Stimulated activated CD4-positive, alpha-beta T cell treated with anti-CD3 and anti-CD28 coated beads, TNF-alpha, amount 100 ng/mL, for 4 hours (primary cell): Measurements from ENCODE around the gene GFOD1.

ENCODE experiments used
- DNase-seq, 3 experiments: peaks; one replicate each; pipeline ENCODE4 v3.0.0-alpha.2; 2020; ENCODE audit warnings: low read depth in 3 of 3

The GFOD1 gene

GRCh38 chr6:13378669-13379590 lies 108.5 kb downstream of the GFOD1 start:
- no peak for DNase-seq

- no peak for DNase-seq
Measured at GRCh38 chr6:13377054-13377758, 110.2 kb downstream of the GFOD1 start.

GRCh38 chr6:13375360-13375878 lies 112.0 kb downstream of the GFOD1 start:
- DNase-seq = peak in 1 of 3 experiments; percentile 10

DNA sequence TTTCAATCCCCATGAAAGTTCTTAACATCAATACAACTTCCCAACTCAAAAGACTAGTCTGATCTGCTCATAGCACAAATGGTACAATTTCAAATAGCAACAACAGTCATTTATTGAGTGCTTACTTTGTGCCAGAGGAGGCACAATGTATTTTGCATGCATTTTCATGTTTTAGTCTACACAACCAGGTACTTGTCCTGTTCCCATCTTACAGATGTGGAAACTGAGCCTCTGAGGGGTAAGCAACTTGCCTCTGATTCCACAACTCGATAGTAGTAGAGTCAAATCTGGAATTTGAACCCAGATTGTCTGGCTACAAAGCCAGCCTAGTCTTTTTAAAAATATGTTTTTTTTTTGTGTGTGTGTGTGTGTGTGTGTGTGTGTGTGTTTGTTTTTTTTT lies 113.5 kb downstream of the GFOD1 start:
- no peak for DNase-seq

DNA sequence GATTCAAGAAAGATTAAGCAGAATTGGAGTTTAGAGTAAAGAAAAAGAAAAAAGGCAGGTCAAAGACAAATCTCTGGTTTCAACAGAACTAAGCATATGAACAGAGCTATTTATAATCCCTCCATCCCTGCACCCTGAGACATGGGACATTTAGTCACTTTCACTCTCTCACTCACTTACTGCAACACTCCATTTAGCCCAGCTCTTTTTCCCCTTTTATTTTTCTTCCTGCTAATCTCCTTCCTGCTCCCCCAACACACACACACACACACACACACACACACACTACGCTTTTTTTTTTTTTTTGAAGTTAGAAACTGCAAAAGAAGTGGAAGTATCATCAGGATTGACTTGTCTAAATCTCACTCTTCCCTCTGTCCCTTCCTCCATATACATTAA lies 113.9 kb downstream of the GFOD1 start:
- no peak for DNase-seq

DNA sequence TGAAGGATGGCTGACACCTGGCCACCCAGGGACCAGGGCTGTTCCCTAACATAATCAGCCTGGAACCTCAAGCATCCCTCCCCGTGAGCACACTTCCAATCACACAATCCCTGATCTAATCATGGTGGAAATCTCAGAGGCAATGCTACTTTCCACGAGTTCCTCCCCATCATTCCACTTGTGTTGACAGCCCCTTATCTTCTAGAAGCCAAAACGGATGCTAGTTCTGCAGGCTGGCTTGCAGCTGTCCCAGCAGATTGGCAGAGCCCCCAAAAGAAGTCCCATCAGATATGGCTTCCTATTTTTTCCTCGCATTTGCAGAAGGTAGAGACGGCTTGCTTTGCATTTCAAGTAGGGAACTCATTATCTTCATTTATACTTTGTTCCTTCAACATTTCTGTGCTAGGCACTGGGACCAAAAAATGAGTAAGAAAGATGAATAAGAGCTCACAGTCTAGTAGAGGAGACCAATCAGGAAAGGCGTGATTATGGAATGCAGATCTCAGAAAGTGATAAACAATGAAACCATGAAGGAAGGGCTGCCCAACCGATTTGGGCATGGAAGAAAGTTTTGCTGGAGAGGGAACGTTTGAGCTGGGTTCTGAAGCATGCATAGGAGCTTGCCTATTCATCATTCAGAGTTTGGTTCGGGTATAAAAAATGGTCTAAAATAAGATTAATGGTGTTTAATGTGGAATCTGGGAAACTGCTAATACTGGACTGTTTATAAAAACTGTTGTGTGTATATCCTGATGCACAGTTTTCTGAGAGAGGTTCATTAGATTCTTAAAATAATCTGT lies 114.5 kb downstream of the GFOD1 start:
- no peak for DNase-seq

DNA sequence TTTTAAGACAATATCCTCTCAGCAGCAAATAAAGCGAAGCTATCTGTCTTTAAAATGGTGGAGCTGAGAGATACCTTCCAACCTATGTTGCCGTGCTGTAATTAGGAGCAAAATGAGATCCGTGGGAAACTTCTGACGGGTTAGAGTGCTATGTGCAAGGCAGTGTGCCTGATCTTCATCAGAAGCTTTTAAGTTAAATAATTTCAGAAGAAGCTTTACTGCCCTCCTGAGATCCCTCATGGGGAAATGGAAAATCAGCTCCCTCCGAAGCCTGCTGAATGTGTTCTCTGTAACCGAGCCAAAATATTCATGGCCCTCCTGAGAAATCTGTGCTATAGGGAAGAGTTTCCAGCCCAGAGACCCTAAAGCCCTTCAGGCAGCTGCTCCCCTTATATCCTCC lies 115.3 kb downstream of the GFOD1 start:
- DNase-seq = no peak

- no peak for DNase-seq
Measured at GRCh38 chr6:13371421-13372072, 115.9 kb downstream of the GFOD1 start.

- DNase-seq = no peak
Measured at GRCh38 chr6:13370623-13371022, 116.8 kb downstream of the GFOD1 start.

GRCh38 chr6:13369591-13369990 lies 117.8 kb downstream of the GFOD1 start:
- DNase-seq = no peak

DNA sequence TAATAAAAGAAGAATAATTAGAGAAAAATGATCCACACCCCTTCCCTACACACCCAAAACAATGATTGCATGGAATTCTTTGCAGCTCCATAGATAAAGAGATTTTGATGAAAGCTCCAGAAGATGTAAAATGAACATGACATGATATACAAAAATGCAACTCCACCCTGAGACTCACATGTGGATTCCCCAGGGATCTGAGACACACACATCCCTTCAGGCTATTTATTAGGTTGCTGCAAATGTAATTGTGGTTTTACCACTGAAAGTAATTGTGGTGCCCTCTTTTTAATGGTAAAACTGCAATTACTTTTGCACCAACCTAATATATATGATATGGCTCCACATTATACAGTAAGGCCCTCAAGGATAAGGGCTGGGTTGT lies 118.7 kb downstream of the GFOD1 start:
- no peak for DNase-seq

- no peak for DNase-seq
Measured at GRCh38 chr6:13368079-13368730, 119.2 kb downstream of the GFOD1 start.

GRCh38 chr6:13367396-13367795 lies 120.0 kb downstream of the GFOD1 start:
- DNase-seq = no peak

DNA sequence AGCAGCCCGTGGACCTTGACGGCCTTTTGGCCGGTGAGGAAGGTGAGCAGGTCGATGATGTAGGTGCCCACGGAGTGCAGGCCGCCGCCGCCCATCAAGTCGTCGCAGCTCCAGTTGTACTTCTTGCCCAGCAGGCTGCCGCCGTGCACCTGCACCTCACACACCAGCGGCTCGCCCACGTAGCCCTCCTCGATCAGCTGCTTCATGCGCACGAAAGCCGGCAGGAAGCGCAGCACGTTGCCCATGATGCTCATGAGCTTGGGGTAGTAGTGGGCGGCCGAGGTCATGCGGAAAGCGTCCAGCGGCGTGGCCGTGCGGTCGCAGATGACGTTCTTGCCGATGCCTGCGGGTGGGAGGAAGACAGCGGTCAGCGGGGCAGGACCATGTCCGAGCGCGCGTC lies 122.1 kb downstream of the GFOD1 start:
- no peak for DNase-seq

DNA sequence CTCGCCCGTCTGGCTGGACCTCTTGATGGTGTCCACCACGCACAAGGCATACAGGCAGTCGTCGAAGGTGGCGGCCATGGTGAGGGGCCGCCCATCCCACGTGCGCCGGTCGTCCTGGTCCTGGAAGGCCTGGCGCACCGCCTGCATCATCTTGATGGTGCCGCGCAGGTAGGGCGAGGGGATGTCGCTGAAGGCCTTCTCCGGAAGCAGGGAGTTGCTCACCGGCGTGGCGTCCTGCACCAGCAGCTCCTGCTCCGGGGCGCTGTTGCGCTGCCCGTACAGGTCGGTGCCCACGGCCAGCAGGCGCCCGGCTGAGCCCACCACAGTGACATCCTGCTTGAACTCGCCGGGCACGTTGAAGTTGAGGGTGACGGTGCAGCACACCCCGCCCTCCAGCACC lies 122.6 kb downstream of the GFOD1 start:
- DNase-seq = no peak

- DNase-seq = no peak
Measured at GRCh38 chr6:13362412-13362811, 125.0 kb downstream of the GFOD1 start.

- no peak for DNase-seq
Measured at GRCh38 chr6:13360671-13361540, 126.5 kb downstream of the GFOD1 start.

DNA sequence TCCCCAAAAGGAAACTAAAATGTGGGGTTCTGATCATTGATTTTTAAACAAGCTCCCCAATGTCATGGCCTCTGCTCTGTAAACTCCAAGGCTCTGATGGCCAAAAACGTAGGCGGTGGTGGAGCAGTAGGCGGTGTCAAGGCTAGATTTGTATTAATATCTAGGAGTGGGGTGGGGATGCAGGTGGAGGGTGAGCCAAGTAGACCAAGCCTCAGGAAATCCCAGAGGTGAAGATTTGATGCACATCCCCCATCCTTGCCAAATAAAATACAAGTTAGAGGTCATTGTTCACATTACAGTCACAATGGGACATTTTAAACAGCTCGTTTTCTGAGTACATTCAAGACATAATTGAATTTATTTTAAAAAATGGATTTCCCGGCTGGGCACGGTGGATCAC lies 128.1 kb downstream of the GFOD1 start:
- DNase-seq = no peak

GRCh38 chr6:13358511-13358910 lies 128.9 kb downstream of the GFOD1 start:
- DNase-seq = no peak

DNA sequence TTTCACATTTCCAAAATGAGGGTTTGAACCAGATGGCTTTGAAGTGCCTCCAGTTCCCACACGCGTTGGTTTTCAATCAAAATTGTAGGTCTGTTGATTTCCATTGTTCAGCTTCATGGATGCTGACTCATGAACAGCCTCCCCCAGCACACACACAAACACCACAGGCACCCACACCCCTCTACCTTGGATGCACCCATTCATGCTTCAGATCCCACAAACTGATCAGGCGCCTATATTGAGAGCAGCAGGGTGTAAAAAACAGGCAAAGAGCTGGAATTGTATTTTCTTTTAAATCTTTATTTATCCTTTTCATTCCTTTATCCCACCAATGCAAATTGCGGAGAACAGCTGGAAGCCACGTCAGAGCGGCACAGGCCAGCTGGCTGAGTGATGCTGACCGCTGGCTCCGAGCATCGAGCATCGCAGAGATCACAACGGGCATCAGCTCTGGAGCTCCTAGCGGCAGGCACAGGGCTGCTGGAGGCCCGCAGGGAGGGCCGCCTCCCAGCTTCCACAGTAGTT lies 129.8 kb downstream of the GFOD1 start:
- no peak for DNase-seq
